Measurements from ENCODE around the gene INPP5D.

INPP5D gene

GRCh38 chr2:233213975-233214374 is 153.8 kb downstream of the INPP5D start:
- no peak for FAIRE-seq

GRCh38 chr2:233217892-233218377 is 157.8 kb downstream of the INPP5D start:
- FAIRE-seq = no peak

GRCh38 chr2:233218836-233219235 is 158.7 kb downstream of the INPP5D start:
- no peak for FAIRE-seq

GRCh38 chr2:233219848-233220247 is 159.7 kb downstream of the INPP5D start:
- FAIRE-seq = no peak

- FAIRE-seq = no peak
Measured at GRCh38 chr2:233221378-233222063, 161.4 kb downstream of the INPP5D start.

GRCh38 chr2:233223059-233223894 is 163.1 kb downstream of the INPP5D start:
- no peak for FAIRE-seq

GRCh38 chr2:233225230-233226068 is 165.3 kb downstream of the INPP5D start:
- FAIRE-seq = no peak

- FAIRE-seq = no peak
Measured at GRCh38 chr2:233226511-233227031, 166.4 kb downstream of the INPP5D start.

GRCh38 chr2:233227346-233227978 is 167.3 kb downstream of the INPP5D start:
- no peak for FAIRE-seq

DNA sequence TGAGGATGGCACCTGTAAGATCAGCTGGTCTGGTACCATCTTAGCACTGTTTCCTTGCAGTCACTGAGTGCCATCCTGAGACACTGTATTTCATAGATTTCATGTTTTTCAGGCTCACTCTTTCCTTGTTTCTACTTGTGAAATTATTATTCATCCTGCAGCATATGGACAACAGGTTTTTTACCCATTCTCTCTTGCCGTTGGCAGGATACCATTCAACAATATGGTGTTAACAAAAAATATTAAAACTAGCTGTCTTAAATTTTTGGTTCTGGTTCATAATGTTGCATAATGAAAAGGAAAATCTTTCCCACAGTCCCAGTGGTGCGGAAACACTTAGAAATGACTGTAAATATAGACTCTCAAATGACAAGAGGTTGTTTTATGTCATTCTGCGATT is 168.2 kb downstream of the INPP5D start:
- FAIRE-seq = no peak

DNA sequence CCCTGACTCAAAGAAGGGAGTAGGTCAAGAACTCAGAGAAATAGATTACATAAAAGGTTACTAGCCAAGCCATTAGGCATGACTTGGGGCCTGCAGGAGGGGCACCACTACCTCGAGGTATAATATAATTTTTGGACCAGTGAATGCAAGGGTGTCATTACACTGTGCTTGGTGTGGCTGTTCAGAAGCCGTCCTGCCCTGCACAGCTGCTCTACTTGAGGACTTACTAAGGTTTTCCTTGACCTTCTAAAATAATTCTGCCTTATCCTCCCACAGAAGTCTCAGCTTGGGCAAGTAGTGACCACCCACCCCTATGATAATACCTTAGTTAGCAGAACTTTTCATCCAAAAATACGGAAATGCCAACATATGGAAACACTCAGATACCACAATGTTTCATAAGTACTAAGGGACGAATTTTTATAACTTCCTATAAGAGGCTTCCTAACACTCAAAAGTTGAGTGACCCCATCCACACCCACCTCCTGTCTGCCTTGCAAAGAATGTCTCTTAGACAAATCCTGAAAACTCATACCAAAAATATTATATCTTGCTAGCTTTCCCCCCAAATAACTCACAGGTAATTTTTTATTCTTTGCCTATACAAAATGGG is 173.6 kb downstream of the INPP5D start:
- no peak for FAIRE-seq

DNA sequence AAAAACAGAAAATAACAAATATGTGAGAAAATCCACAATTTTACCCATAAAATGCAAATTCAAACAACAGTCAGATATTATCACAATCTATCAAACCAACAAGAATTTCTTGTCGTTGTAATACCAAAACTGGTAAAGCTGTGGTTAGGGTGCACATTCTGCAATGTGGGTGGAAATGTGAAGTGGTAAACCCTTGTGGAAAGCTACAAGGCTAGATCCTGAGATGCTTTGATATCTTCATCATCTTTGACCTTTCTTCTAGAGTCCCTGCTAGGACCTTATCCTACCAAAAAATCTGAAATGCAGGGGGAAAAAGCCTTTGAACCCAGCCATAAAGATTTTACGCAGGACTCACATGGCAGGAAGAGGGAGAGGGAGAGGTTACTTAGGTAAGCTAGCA is 174.1 kb downstream of the INPP5D start:
- FAIRE-seq = no peak

- FAIRE-seq = no peak
Measured at GRCh38 chr2:233234996-233235395, 174.9 kb downstream of the INPP5D start.

- no peak for FAIRE-seq
Measured at GRCh38 chr2:233235977-233236376, 175.8 kb downstream of the INPP5D start.

GRCh38 chr2:233236820-233237589 is 176.9 kb downstream of the INPP5D start:
- no peak for FAIRE-seq

GRCh38 chr2:233240897-233241296 is 180.8 kb downstream of the INPP5D start:
- no peak for FAIRE-seq

GRCh38 chr2:233241803-233242202 is 181.7 kb downstream of the INPP5D start:
- no peak for FAIRE-seq

DNA sequence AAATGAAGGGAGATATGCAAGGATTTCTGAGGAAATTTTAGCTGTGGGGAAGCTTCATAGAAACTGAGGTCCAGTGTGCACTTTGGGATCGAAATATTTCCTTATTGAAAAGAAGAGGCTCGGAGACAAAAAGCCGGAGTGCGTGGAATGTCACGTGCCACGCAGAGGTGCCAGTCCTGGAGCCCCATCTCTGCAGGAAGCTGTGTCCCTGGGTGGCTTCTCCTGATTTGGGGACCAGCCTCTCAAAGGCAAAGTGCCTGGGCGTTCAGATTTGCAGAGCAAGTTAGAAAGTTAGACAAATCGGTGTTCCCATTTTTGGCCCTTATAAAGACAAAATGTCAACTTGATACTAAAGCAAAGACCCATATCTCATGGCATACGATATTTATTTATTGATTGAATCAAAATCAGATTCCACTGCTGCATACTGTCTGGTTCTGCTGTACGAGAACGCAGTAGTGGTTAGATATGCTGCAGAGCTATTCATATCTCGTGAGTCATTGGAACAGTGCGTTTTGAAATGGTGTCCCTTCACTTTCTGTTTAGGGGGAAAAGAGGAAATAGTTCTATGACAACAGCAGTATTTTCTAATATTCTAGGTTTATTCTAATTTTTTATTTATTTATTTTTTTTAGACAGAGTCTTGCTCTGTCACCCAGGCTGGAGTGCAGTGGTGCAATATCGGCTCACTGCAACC is 182.2 kb downstream of the INPP5D start:
- no peak for FAIRE-seq

GRCh38 chr2:233243348-233243747 is 183.2 kb downstream of the INPP5D start:
- no peak for FAIRE-seq

DNA sequence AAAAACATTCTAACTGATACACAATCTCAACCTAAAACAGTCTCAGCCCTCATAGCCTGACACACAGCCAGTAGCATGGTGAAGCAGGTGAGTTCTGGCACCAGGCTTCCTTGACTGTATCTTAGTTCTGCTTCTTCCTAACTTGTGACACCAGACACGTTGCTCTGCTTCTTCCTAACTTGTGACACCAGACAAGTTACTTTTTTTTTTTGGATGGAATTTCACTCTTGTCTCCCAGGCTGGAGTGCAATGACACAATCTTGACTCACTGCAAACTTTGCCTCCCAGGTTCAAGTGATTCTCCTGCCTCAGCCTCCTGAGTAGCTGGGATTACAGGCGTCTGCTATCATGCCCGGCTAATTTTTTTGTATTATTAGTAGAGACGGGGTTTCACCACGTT is 184.7 kb downstream of the INPP5D start:
- FAIRE-seq = no peak

DNA sequence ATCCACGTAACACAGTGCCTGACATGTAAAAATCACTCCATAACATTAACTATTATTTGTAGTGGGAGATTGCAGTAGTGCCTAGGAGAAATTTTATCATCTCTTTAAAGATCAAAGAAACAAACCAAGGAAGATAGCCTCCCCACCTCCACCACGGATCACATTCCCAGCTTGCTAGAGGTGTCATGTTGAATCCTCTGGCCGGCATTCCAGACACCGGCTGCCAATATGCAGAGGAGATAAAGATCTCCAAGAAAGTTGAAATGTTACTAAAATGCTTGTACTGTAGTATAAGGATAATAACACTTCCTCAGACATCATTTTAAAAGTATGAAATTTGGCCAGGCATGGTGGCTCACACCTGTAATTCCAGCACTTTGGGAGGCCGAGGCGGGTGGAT is 185.3 kb downstream of the INPP5D start:
- FAIRE-seq = no peak

All from islet of Langerhans (tissue), 1 donor.